Right kidney (tissue), 1 donor: Measurements from ENCODE around the gene NEDD9.
A peak's percentile ranks its signal among the peaks of the same experiment; 100 is the strongest.

ENCODE experiments used
- DNase-seq: peaks from one replicate; pipeline ENCODE4 v3.0.0-alpha.2; 2016

NEDD9 gene

GRCh38 chr6:11218102-11218442, 14.4 kb downstream of the NEDD9 start:
- peak; percentile 30 for DNase-seq

GRCh38 chr6:11217360-11218101, 14.9 kb downstream of the NEDD9 start:
- no peak for DNase-seq

- no peak for DNase-seq
Measured at GRCh38 chr6:11215773-11216172, 16.7 kb downstream of the NEDD9 start.

GRCh38 chr6:11214901-11215300, 17.6 kb downstream of the NEDD9 start:
- no peak for DNase-seq

GRCh38 chr6:11214084-11214833, 18.2 kb downstream of the NEDD9 start:
- no peak for DNase-seq

GRCh38 chr6:11213422-11214021, 18.9 kb downstream of the NEDD9 start:
- no peak for DNase-seq

GRCh38 chr6:11212664-11213063, 19.8 kb downstream of the NEDD9 start:
- DNase-seq: no peak

- DNase-seq: no peak
Measured at GRCh38 chr6:11211254-11211653, 21.2 kb downstream of the NEDD9 start.

- DNase-seq: no peak
Measured at GRCh38 chr6:11210386-11211138, 21.9 kb downstream of the NEDD9 start.

- DNase-seq: no peak
Measured at GRCh38 chr6:11209906-11210305, 22.6 kb downstream of the NEDD9 start.

GRCh38 chr6:11209369-11209768, 23.1 kb downstream of the NEDD9 start:
- no peak for DNase-seq

GRCh38 chr6:11208854-11209253, 23.6 kb downstream of the NEDD9 start:
- no peak for DNase-seq

- DNase-seq: no peak
Measured at GRCh38 chr6:11208267-11208666, 24.2 kb downstream of the NEDD9 start.

- no peak for DNase-seq
Measured at GRCh38 chr6:11207199-11207968, 25.1 kb downstream of the NEDD9 start.

- no peak for DNase-seq
Measured at GRCh38 chr6:11206576-11206975, 25.9 kb downstream of the NEDD9 start.

- DNase-seq: no peak
Measured at GRCh38 chr6:11204794-11205366, 27.6 kb downstream of the NEDD9 start.

GRCh38 chr6:11204005-11204399, 28.5 kb downstream of the NEDD9 start:
- DNase-seq: no peak

GRCh38 chr6:11203306-11204004, 29.0 kb downstream of the NEDD9 start:
- peak; percentile 33 for DNase-seq

- peak; percentile 37 for DNase-seq
Measured at GRCh38 chr6:11202513-11203305, 29.8 kb downstream of the NEDD9 start.
